SK-N-SH (cell line): ENCODE measurements around the gene AQP4. TPM values are rescaled to one million over a fixed set of nuclear protein-coding genes. Genes with fewer than 3 reads are reported as not detected.

Experiments
- CTCF ChIA-PET: fragments of 300-600, 350-600 bp; formaldehyde crosslinking; extraction: SDS; loops from one replicate; lab custom pipeline; 2021; lab: Yijun Ruan, JAX
- POLR2A ChIA-PET: fragments of 350-600 bp; sonication (Branson Sonifier 250); formaldehyde crosslinking; extraction: SDS; loops from one replicate; lab custom pipeline; 2020; ENCODE audit warnings: antibody characterized with exemption, inconsistent platforms; lab: Yijun Ruan, JAX
- DNase-seq: peaks from one replicate; pipeline ENCODE4 v3.0.0; 2012
- H2AFZ ChIP-seq: fragments of 200-600 bp; sonication (generic); 2 replicates; pipeline ENCODE4 v1.8.1; 2016; ENCODE audit warnings: antibody characterized with exemption, mild to moderate bottlenecking, low read depth
- H3F3A ChIP-seq: fragments of 200-600 bp; sonication (generic); replicated peaks from 2 replicates; pipeline ENCODE3; 2016; ENCODE audit warnings: antibody characterized with exemption, mild to moderate bottlenecking; ENCODE audit not compliant: insufficient read depth
- H3K27ac ChIP-seq, 2 experiments: fragments of 200-500 bp in 1 of 2; fragments of 200-600 bp in 1 of 2; sonication (Bioruptor generic) in 1 of 2; sonication (generic), shearing (Covaris generic) in 1 of 2; 2 replicates each; pipeline versions ENCODE4 v1.5.1 to v1.6.1; 2014 to 2016; ENCODE audit warnings: low read depth in 2 of 2, inconsistent platforms in 1 of 2, low read length in 1 of 2, mild to moderate bottlenecking in 1 of 2, mixed read lengths in 1 of 2
- H3K27me3 ChIP-seq: fragments of 200-600 bp; sonication (generic), shearing (Covaris generic); 2 replicates; pipeline ENCODE4 v1.6.1; 2016; ENCODE audit warnings: mixed run types; ENCODE audit not compliant: insufficient read depth
- H3K36me3 ChIP-seq, 2 experiments: fragments of 200-500 bp in 1 of 2; fragments of 200-600 bp in 1 of 2; sonication (Bioruptor generic) in 1 of 2; sonication (generic) in 1 of 2; replicated peaks in 1 of 2; 2 replicates each; pipeline versions ENCODE3 to v1.5.1; 2014 to 2016; ENCODE audit warnings: low read length in 1 of 2, mild to moderate bottlenecking in 1 of 2; ENCODE audit not compliant: insufficient read depth in 2 of 2, control insufficient read depth in 1 of 2
- H3K4me1 ChIP-seq, 2 experiments: fragments of 200-500 bp in 1 of 2; fragments of 200-600 bp in 1 of 2; sonication (Bioruptor generic) in 1 of 2; sonication (generic), shearing (Covaris generic) in 1 of 2; 2 replicates each; pipeline versions ENCODE4 v1.5.1 to v1.6.1; 2014 to 2016; ENCODE audit warnings: low read depth in 1 of 2, low read length in 1 of 2, mixed run types in 1 of 2; ENCODE audit not compliant: insufficient read depth in 2 of 2, control insufficient read depth in 1 of 2
- H3K4me2 ChIP-seq: fragments of 200-600 bp; sonication (generic), shearing (Covaris generic); 2 replicates; pipeline ENCODE4 v1.6.1; 2017; ENCODE audit warnings: mixed run types
- H3K4me3 ChIP-seq, 2 experiments: fragments of 200-500 bp in 1 of 2; fragments of 200-600 bp in 1 of 2; sonication (Bioruptor generic) in 1 of 2; sonication (generic), shearing (Covaris generic) in 1 of 2; 2 replicates each; pipeline versions ENCODE4 v1.5.1 to v1.8.1; 2014 to 2016; ENCODE audit warnings: low read depth in 2 of 2, inconsistent platforms in 1 of 2, low read length in 1 of 2, mild to moderate bottlenecking in 1 of 2, mixed read lengths in 1 of 2, moderate library complexity in 1 of 2
- H3K79me2 ChIP-seq: fragments of 200-600 bp; sonication (generic); 2 replicates; pipeline ENCODE4 v1.8.1; 2017; ENCODE audit warnings: mild to moderate bottlenecking; ENCODE audit not compliant: insufficient read depth
- H3K9ac ChIP-seq: fragments of 200-600 bp; sonication (generic); 2 replicates; pipeline ENCODE4 v1.6.1; 2017; ENCODE audit warnings: mixed run types
- H3K9me2 ChIP-seq: fragments of 200-600 bp; sonication (generic); 2 replicates; pipeline ENCODE4 v1.6.1; 2017; ENCODE audit warnings: mixed run types
- H3K9me3 ChIP-seq: fragments of 200-600 bp; sonication (generic); 2 replicates; pipeline ENCODE4 v1.6.1; 2017; ENCODE audit warnings: mixed run types, mild to moderate bottlenecking, moderate library complexity
- H4K20me1 ChIP-seq: fragments of 200-600 bp; sonication (generic); 2 replicates; pipeline ENCODE4 v1.6.1; 2017; ENCODE audit warnings: mild to moderate bottlenecking, mixed run types; ENCODE audit not compliant: insufficient read depth
- CTCF ChIP-seq: fragments of 200-600 bp; sonication (generic); IDR thresholded peaks from 2 replicates; pipeline ENCODE4 v1.6.1; 2017; ENCODE audit warnings: antibody characterized with exemption, mild to moderate bottlenecking, moderate library complexity
- ELF1 ChIP-seq: IDR thresholded peaks from 2 replicates; pipeline ENCODE4 v1.4.0; 2012
- FOSL2 ChIP-seq: IDR thresholded peaks from 2 replicates; pipeline ENCODE4 v1.4.0; 2012; ENCODE audit warnings: low read depth, mild to moderate bottlenecking, moderate library complexity, borderline replicate concordance
- FOXM1 ChIP-seq: IDR thresholded peaks from 2 replicates; pipeline ENCODE4 v1.4.0; 2012; ENCODE audit warnings: low read depth, mild to moderate bottlenecking
- GATA2 ChIP-seq: sonication (generic); formaldehyde crosslinking; IDR thresholded peaks from 2 replicates; pipeline ENCODE4 v1.5.0; 2020; ENCODE audit warnings: mild to moderate bottlenecking, missing genetic modification reagents
- IRF3 ChIP-seq: fragments of 150-350 bp; IDR thresholded peaks from 2 replicates; pipeline ENCODE4 v1.6.1; 2016; ENCODE audit warnings: mild to moderate bottlenecking, low read depth, low read length
- JUND ChIP-seq: IDR thresholded peaks from 2 replicates; pipeline ENCODE4 v1.4.0; 2012
- MAX ChIP-seq: IDR thresholded peaks from 2 replicates; pipeline ENCODE4 v1.4.0; 2012; ENCODE audit warnings: low read depth
- MEF2A ChIP-seq: IDR thresholded peaks from 2 replicates; pipeline ENCODE4 v1.4.0; 2012; ENCODE audit warnings: low read depth, borderline replicate concordance
- MXI1 ChIP-seq: IDR thresholded peaks from 2 replicates; pipeline ENCODE4 v1.6.1; 2012; ENCODE audit warnings: mild to moderate bottlenecking, low read depth, low read length, improper control_type of control experiment
- NRF1 ChIP-seq: IDR thresholded peaks from 2 replicates; pipeline ENCODE4 v1.6.1; 2012; ENCODE audit warnings: low read depth, mild to moderate bottlenecking, low read length
- PBX3 ChIP-seq: IDR thresholded peaks from 2 replicates; pipeline ENCODE4; 2012
- POLR2AphosphoS5 ChIP-seq: IDR thresholded peaks from 2 replicates; pipeline ENCODE4 v1.6.1; 2012; ENCODE audit warnings: low read depth, low read length
- RCOR1 ChIP-seq: fragments of 150-350 bp; IDR thresholded peaks from 2 replicates; pipeline ENCODE4 v1.6.1; 2017; ENCODE audit warnings: antibody characterized with exemption, low read length
- RFX5 ChIP-seq: IDR thresholded peaks from 2 replicates; pipeline ENCODE4 v1.6.1; 2012; ENCODE audit warnings: mild to moderate bottlenecking, improper control_type of control experiment, low read length
- SIN3A ChIP-seq: IDR thresholded peaks from 2 replicates; pipeline ENCODE4 v1.6.1; 2012; ENCODE audit warnings: low read depth, mild to moderate bottlenecking, low read length, moderate library complexity, borderline replicate concordance
- SMC3 ChIP-seq: IDR thresholded peaks from 2 replicates; pipeline ENCODE4 v1.6.1; 2012; ENCODE audit warnings: low read depth, low read length, improper control_type of control experiment
- TEAD4 ChIP-seq: IDR thresholded peaks from 2 replicates; pipeline ENCODE4 v1.4.0; 2012; ENCODE audit warnings: mild to moderate bottlenecking, borderline replicate concordance; ENCODE audit not compliant: insufficient read depth
- USF1 ChIP-seq: IDR thresholded peaks from 2 replicates; pipeline ENCODE4 v1.4.0; 2012; ENCODE audit warnings: low read depth, borderline replicate concordance
- ZBTB33 ChIP-seq: IDR thresholded peaks from 2 replicates; pipeline ENCODE4 v1.4.0; 2012; ENCODE audit warnings: low read depth, borderline replicate concordance
- WGBS: methylation state at CpG from one replicate; pipeline ENCODE4 v1.1.6; 2017; ENCODE audit warnings: low lambda C conversion rate; 5-methylcytosine and 5-hydroxymethylcytosine counted together
- polyA plus RNA-seq, 3 experiments: library from polyadenylated mRNA; depleted of rRNA; stranded (reverse); fragments of >200 nt; gene quantifications; 2 replicates each; pipeline ENCODE4 v1.2.3, GENCODE V29; 2012

The AQP4 gene
- polyA plus RNA-seq, 1 of the 3 experiments (the other 2 are of a cell fraction): not detected

- H3K27ac ChIP-seq: no peak overlapping the region
- no peaks in the 10 kb centered on the region for H4K20me1 ChIP-seq
- TF ChIP-seq PBX3 (no peak), NRF1 (no peak), RFX5 (no peak), RCOR1 (no peak), FOSL2 (no peak), TEAD4 (no peak), MEF2A (no peak), SMC3 (no peak), ZBTB33 (no peak), ELF1 (no peak), FOXM1 (no peak), USF1 (no peak)
- ChIA-PET CTCF (no interaction called here), POLR2A (no interaction called here)
- H3K36me3 ChIP-seq: no peaks in the 10 kb centered on the region
- H3K9ac ChIP-seq: no peak overlapping the region
- no peak overlapping the region for H3K4me2 ChIP-seq
- no peaks in the 10 kb centered on the region for H3F3A ChIP-seq
- DNase-seq: no peak
- H2AFZ ChIP-seq: no peak overlapping the region
- no peaks in the 10 kb centered on the region for H3K79me2 ChIP-seq
- no peaks in the 10 kb centered on the region for H3K27me3 ChIP-seq
- H3K9me3 ChIP-seq: no peaks in the 10 kb centered on the region
- WGBS: 46% methylated on average over 5 of the region's 5 CpGs
- H3K4me1 ChIP-seq: no peaks in the 10 kb centered on the region
- H3K4me3 ChIP-seq: no peak overlapping the region
- no peaks in the 10 kb centered on the region for H3K9me2 ChIP-seq
These were observed 36.8 kb upstream of the AQP4 start for GRCh38 chr18:26902291-26902690.

GRCh38 chr18:26901020-26901419 lies 35.5 kb upstream of the AQP4 start:
- H3K9me3 ChIP-seq: no peaks in the 10 kb centered on the region
- CTCF ChIA-PET: no interaction called here
- H3K27ac ChIP-seq: no peak overlapping the region
- H4K20me1 ChIP-seq: no peaks in the 10 kb centered on the region
- no peak for DNase-seq
- H3K9ac ChIP-seq: no peak overlapping the region
- no peaks in the 10 kb centered on the region for H3K79me2 ChIP-seq
- H3K4me2 ChIP-seq: no peak overlapping the region
- POLR2A ChIA-PET: no interaction called here
- H3K27me3 ChIP-seq: no peaks in the 10 kb centered on the region
- TF ChIP-seq GATA2 (no peak), SMC3 (no peak), SIN3A (no peak), MAX (no peak), POLR2AphosphoS5 (no peak), JUND (no peak), CTCF (no peak), IRF3 (no peak), MXI1 (no peak)
- H3K9me2 ChIP-seq: no peaks in the 10 kb centered on the region
- H2AFZ ChIP-seq: no peak overlapping the region
- no peaks in the 10 kb centered on the region for H3F3A ChIP-seq
- no peak overlapping the region for H3K4me3 ChIP-seq
- no peaks in the 10 kb centered on the region for H3K4me1 ChIP-seq
- H3K36me3 ChIP-seq: no peaks in the 10 kb centered on the region
